NCI-H2227 (cell line): ENCODE results near the gene GNPDA1.

Experiments used
- DNase-seq: peaks from one replicate; lab custom pipeline; 2025; ENCODE audit not compliant: unreplicated experiment; lab: John Stamatoyannopoulos, UW

GNPDA1 gene

DNA sequence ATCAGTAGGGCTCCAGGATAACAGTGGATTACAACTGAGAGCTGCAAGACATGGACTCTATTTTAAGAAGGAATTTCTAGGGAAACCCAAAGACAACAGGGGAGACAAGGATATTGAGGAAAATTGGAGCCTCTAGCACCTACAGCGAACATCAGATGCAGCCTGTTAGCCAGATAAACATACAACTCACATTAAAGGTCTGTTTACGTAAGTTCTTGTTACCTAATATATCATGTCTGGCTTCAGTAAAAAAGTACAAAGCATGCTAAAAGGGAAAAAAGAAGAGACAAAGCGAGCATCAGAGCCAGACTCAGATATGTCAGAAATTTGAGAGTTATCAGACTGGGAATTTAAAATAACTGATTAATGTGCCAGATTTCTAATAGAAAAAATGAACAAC, 17.2 kb downstream of the GNPDA1 start:
- DNase-seq, result no peak

DNA sequence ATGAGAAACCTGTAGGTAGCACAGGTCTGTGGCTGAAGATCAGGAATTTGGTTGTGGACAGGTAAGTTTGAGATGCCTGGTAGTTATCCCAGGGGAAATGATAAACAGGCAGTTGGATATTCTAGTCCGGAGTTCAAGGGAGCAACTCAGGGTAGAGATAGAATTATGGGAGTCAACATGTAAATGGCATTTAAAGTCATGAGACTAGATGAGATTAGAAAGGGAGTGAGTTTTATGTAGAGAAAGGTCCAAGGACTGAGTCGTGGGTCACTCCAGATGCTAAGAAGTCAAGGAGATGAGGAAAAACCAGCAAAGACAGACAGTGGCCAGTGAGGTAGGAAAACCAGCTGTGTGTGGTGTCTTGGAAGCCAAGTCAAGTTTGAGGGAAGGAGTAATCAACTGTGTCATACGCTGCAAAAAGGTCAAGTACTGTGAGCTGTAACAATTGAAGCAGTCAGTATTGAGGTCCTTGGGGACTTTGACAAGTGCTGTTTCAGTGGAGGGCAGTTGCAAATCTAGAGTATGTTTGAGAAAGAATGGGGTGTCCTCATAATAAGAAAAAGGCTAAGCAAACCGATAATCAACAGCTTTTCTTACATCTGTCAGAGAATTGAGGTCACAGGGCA, 18.2 kb downstream of the GNPDA1 start:
- DNase-seq, result peak; percentile 39

DNA sequence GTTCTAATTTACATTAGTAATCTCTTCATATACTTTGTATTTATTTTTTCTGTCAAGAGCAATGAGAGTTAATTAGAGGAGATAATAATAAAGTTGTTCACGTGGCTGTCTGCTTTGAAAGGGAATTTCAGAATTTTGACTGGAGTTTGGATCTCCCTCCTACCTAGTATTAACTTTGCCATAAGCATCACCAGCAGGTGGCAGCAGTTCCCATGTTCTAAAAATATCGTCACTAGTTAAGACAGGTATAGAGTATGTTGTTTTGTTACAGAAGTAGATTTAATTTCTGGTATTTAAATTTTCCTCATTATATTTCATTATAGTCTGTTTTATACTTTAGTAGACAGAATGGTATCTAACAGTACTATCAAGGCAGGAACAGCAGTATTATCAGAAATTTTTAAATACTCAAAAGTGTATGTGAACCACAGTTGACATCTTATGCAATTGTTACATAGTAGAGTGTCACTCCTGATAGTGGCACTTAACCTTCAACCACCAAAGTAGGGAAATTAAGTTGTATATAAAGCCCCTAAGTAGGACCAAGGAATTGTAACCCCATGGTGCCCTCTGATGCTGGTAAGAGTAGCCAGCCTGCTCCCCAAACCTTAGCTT, 20.4 kb downstream of the GNPDA1 start:
- DNase-seq, result peak; percentile 77

DNA sequence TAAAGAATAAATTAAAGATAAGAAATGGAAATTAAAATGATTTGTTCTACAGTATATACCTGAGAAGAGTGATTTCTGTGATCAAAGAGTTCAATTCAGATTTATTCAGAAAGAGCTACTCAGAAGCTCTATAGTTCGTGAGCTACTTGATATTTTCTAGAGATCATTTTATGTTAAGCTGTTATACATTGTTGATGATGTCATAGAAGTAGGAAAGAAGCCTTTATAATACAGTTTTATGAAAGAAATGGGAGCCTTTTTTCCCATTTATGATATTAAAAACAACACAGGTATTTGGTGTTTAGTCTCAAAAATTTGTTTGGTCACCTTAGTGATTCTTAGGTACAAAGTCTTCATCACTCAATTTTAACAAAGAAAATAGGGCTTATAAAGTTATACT, 23.1 kb downstream of the GNPDA1 start:
- DNase-seq, result no peak

DNA sequence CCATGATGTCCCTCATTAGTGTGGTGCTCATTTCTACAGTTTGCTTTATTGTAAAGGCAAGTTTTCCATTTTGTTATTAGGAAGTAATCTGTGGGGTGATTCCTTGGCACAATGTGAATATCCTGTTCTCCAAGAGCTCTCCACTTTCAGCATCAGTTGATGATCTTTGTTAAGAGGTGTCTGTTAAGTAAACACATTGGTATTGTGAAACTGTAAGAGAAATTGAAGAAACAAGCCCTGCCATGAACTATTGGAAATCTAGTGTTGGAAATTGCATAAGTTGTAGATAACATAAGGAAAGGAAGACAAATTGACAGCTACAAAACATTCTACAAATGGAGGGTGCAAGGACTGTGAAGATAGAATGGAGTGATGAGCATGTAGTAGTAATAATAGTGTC, 26.8 kb downstream of the GNPDA1 start:
- DNase-seq, result no peak

DNA sequence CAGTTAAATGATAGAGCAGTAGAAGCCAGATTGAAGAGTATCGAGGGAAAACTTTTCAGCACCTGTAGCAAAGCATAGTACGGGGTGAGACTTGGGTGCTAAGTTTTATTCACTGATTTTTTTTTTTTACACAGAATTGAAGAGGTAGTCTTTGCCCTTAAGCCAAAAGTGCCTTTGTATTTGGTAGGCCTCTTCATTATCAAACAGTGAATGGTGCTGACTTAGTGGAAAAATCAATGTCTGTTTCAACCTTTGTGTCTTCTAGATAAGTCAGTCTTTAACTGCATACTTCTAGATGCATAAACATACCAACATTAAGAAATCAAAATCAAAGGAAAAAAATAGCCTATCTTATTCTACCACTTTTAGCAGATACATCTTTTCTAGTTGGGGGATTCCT, 30.2 kb downstream of the GNPDA1 start:
- DNase-seq, result no peak

DNA sequence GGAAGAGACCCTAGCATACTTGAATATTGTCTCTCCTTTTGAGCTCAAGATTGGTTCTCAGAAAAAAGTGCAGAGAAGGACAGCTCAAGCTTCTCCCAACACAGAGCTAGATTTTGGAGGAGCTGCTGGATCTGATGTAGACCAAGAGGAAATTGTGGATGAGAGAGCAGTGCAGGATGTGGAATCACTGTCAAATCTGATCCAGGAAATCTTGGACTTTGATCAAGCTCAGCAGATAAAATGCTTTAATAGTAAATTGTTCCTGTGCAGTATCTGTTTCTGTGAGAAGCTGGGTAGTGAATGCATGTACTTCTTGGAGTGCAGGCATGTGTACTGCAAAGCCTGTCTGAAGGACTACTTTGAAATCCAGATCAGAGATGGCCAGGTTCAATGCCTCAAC, 34.4 kb downstream of the GNPDA1 start:
- no peak for DNase-seq

DNA sequence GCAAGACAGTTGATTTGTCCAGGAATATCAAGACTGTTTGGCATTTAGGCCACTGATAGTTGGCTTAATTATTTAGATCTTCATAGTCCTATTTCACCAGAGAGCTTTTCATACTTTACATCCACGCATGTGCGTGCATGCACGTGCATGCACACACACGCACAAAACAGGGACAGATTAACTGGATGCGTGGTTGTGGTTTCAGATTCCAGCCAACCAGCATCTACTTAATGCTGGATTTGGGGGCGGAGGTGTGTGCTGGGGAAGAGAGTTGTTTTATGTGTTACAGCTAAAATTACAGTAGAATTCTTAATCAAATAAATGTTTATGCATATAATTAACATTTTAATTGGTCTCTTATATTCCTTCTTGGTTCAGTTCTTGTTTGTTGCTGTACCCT, 36.7 kb downstream of the GNPDA1 start:
- no peak for DNase-seq

DNA sequence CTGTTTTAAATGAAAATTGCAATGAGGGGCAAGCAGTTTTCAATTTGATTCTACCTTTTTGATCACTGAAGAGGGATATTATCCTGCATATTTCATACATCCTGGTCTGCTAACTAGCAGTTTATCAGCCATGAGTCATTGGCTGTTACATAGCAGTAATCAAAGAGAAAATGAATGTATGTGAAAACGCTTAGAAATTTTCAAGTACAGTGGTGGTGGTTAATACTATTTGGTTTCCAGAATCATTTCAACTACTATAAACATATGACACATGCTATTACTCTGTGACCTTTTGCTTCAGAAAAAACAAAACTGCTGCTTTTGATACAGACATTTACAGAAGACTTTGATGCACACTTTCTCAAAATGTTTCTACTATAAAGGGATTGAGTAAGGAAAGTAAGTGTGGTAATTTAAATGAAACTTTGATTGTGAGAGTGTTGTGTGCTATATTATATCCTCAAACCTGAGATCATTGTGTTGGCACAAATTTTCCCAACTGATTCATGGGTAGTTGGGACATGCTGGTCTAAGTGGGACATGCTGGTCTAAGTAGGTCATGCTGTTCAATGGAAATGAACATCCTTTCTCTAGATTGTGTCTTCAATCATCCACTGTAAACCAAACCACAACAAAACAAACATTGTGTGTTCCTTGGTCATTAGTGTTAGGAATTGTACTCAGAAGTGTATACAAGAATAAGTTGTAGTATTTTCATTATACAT, 38.8 kb downstream of the GNPDA1 start:
- no peak for DNase-seq

DNA sequence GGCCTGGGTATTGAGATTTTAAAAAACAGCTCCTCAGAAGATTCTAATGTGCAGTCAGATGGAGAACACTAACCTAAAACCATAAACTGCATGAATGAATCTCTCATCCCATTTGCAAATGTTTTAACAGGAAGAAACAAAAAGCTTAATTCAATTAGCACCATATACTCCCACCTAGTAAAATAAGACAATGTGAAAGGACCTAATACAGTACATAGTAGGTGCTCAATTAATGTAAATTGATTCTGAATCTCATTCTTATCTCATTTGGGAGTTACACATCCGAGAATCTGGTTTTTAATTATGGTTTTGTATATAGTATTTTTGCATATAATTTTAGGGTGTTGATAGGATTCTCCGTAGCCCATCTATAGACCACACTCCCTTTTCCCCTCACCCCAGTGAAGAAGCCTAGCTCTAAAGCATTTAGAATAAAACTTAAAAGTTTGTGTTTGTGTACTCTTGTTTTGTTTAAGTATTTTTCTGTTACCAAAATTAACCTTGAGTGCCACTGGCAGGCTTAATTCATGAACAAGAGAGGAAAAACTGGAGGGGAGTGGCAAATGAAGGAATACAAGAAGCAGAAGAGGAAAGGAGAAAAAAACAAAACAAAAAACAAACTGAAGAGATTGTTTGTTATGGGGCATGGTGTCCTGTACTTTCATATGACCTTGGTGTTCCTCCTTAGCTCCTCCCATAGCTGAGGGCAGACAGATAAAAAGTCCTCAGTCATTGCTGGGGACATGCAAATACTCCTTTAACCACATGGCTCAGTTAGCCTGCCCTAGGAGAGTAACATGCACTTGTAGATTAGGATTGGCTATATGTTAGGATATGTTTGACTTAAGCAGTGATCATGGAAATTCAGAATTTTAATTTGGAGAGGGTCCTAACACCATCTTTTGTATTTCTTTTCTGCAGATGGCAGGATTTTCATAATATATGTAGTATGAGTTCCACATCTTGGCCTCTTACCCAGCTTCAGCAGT, 42.8 kb downstream of the GNPDA1 start:
- no peak for DNase-seq

DNA sequence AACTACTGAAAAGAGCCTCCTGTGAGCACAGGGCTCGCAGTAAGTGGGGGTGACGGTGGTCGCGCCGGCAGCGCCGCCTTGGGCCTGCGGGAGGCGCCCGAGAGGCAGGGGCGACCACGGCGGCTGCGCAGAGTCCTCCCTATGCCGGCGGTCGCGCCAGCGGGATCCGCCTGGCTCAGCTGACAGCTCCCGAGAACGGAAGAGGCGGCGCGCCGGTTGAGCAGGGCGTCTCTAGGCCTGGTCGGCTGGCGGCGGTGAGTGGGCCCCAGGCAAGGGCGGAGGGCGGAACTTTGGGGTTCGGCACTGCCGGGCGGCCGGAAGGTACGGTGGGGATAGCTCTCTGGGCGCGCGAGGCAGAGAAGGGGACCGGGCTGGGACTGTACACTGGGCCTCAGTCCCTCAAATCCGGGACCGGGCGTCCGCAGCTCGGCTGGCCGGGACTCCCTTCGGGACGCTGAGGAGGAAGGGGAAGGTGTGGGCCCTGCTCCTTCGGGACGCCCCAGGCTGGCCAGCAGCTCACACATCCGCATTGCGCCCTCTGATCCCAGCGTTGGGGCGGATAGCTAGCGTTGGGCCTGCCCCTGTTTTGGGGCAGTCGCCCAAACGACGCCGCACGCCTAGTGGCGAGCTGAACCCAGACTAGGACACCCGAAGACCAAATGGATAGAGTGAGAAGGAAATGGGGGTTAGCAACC, 43.8 kb downstream of the GNPDA1 start, which contains the start of gene RNF14:
Gene RNF14 (plus strand): TSS at position 192 of the 695 bp plus-strand sequence. CDS start 4,484 bp downstream, outside the sequence.
- DNase-seq, result peak; percentile 92

DNA sequence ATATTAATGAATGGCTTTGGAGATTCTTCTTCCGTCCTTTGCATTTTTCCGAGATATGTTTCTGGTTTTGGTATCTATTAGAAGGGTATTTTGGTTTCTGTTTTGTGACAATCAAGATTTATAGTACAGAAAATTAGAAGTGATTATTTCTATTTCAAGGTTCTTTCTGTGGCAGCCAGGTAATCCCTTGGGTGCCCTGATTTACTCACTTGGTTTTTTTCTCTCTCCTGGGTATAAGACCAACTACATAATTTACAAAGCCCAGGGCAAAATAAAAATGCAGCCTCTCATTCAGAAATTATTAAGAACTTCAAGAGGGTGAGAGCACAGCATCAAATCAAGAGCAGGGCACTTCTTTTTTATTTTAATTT, 45.9 kb downstream of the GNPDA1 start:
- no peak for DNase-seq

DNA sequence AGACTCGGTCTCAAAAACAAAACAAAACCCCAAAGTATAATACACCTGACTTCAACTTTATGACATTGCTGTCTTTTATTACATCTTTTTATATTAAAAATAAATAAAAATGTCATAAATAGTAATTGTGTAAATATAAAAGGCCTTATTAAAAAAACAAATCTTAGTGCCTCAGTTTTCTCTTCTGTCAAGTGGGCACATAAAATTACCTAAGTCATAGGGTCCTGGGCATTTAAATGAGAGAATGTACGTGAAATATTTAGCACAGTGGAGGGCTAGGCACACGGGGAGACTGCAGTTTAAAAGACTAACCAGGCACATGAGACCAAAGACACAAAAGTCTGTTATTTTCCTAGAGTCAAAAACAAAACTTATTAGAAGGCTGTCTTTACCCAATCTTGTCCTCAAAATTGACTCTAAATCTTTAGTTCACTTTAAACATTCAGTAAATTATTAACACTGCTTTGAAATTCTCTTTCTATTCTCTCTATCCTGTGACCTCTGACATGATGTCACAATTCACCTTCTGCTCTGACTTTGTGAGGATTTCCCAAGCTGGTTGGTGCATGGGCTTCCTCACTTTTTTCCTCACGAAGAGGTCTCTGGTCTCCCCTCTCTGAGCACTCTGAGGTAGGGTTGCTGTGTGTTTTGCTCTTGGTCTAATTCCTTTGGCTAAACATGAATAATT, 46.4 kb downstream of the GNPDA1 start:
- no peak for DNase-seq

DNA sequence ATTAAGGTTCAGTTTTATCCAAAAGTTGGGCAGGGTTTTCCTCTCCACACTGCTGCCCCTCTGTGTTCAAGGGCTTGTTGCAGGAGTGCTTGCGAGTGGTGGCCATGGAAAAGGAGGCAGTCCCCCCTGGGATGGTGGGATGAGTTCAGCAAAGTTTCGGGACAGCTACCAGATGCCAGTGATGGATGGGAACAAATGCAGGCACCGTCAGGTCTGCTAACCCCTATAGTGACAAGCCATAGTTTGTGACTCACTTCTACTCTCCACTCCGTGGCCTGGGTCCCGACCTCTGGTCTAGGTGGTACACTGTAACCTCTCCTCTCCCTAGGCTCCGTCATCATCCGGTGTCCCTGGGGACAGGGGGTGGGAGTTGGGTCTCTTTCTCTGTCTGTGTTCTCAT, 47.8 kb downstream of the GNPDA1 start:
- DNase-seq, result no peak

DNA sequence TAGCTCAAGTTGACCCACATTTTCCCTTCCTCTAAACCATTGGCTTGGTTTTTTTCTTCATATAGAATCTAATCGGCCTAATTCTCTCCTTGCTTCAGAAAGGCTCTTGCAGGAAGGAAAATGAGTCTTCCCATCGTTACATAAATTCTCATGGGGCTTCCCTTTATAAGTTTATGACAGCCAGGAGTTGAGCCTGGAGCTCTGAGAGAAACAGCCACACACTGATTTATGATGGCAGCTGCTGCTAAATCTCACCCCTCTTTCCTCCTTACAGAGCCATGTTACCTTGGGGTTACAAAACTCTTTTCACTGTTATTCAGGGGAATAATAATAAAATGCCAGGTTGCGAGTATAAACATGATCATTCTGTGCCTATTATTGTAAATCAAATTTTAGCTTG, 49.1 kb downstream of the GNPDA1 start:
- no peak for DNase-seq

DNA sequence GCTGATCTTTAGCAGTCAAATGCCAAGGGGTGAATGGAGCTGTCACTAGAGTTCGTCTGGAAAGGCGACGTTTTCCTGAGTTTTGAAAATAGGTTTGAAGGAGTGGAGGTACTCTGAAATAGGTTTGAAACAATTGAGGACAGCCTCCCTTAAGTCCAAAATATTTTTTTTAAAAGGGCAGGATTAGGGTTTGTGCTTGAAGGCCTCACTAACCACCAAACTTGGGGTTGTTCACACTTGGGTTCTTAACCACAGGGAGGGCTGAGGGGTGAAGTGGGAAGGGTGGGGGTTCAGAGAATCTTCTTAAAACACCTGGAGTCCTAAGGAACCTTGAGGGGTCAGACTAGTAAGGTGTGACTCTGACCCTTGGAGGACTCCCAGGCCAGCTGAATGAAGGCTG, 51.4 kb downstream of the GNPDA1 start:
- DNase-seq, result no peak

DNA sequence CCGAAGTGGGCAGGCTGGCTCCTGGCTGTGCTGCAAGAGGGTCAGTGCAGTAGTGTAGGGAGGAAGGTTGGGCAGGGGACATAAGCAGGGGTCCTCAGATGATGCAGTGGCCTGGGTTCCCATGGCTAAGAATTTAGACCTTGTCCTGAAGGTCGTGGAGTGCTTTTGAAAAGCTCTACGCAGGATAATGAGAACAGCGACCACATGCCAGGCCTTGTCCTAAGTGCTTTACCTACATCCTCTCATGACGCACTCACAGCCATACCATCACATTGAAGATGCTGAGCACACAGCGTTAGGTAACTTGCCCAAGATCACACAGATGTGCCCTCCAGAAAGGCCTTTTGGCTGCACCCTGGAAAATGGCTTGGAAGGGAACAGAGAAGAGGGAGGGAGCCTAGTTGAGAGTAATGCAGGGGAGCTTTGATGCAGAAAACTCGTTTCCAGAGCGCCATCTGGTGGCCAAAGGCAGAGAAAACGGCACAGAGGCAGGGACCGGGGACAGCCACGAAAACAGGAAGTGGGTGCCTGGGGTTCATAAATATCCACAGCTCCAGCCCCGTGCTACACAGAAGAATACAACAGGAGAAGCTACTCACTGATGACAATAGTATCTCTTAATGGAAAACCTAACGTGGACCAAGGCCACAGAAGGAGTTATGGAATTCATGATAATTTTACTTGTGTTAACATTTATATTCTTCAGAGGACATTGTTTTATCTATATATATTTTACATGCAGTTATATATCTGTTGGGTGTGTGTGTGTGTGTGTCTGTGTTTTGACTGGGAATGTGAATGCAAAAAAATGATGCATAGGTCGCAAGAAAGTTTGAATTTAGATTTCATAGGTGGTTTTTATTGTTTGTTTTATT, 52.1 kb downstream of the GNPDA1 start:
- DNase-seq, result peak; percentile 88

DNA sequence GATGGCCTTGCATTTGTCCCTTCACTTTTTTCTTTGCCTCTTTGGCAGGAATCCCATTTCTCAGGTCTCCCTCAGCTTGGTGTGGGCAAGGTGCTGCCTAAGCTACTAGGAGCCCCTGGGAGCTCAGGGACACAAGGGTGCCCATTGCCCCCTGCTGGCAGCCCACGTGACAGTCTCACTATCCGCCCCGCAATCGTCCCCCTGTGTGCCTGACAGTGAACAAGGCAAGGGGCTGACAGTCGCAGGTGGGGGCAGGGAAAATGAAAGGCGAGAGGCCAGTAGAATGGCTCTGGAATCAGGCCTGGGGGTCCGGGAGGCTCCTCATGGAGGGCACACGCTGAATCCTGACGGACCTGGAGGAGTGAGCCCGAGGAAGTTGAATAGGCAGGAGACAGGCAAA, 52.8 kb downstream of the GNPDA1 start:
- no peak for DNase-seq

DNA sequence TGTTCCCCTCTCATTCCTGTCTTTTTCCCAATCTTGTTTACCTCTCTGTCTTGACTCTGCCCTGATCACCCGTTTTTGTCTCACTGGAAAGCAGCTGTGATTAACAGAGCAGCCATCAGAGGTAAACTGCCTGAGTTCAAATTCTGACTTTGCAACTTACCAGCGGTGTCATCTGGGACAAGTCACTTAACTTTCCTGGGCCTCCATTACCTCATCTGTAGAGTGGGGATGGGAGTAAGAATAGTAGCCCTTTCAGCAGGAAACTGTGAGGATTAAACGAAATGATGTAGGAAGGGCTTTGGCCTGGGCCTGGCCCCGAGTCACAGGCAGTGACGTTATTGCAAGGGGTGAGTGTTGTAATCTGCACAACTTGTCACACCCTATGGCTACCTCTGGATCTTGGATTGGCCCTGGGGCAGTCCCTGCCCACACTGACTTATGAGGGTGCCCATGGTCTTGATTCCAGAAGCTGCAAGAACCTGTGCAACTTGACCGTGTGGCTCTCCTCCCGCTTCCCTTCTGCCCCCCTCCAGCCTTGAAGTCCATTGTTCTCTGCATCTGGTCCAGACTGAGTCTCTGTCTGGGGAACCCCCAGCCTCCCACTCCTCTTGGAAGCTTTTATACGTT, 54.2 kb downstream of the GNPDA1 start:
- DNase-seq, result no peak
